Endothelial cell of umbilical vein (primary cell): ENCODE data around the gene CDIPT. TPM values are rescaled to one million over a fixed set of nuclear protein-coding genes. Genes with fewer than 3 reads are reported as not detected.

Experiments
- BruUV-seq: library from RNA; stranded (reverse); fragments of 400-500 nt; replicated peaks from 2 replicates; lab custom pipeline; 2021; lab: Mats Ljungman, UMichigan
- CTCF ChIA-PET: fragments of 300-600, 350-600 bp; sonication (Branson Sonifier 250); formaldehyde crosslinking; loops from one replicate; lab custom pipeline; 2021; ENCODE audit warnings: antibody characterized with exemption, inconsistent platforms; lab: Charles Lee
- POLR2A ChIA-PET: fragments of 300-600, 350-600 bp; sonication (Branson Sonifier 250); formaldehyde crosslinking; loops from one replicate; lab custom pipeline; 2021; ENCODE audit warnings: antibody characterized with exemption, inconsistent platforms; lab: Charles Lee
- DNase-seq: peaks from one replicate; pipeline ENCODE4 v3.0.0-alpha.2; 2011; ENCODE audit warnings: low read depth, low spot score
- FAIRE-seq: peaks from 2 replicates; lab custom pipeline; 2011; peaks lifted over from hg19 to GRCh38; lab: Jason Lieb, UNC
- H2AFZ ChIP-seq: 2 replicates; pipeline ENCODE4 v1.6.0; 2012; ENCODE audit warnings: low read depth, low read length, control low read depth, inconsistent platforms
- H3K27ac ChIP-seq: 2 replicates; pipeline ENCODE4 v1.5.1; 2011; ENCODE audit warnings: low read depth, mild to moderate bottlenecking, control low read depth, low read length, moderate library complexity; ENCODE audit not compliant: insufficient read depth
- H3K27me3 ChIP-seq, 2 experiments: 2 replicates each; pipeline versions ENCODE4 v1.6.0 to v1.6.1; 2011; ENCODE audit warnings: low read length in 2 of 2, mixed read lengths in 1 of 2; ENCODE audit not compliant: control insufficient read depth in 2 of 2, insufficient read depth in 2 of 2
- H3K36me3 ChIP-seq, 2 experiments: 2 replicates in 1 of 2; 3 replicates in 1 of 2; pipeline ENCODE4 v1.5.1; 2011; ENCODE audit warnings: low read length in 2 of 2, mild to moderate bottlenecking in 1 of 2, moderate library complexity in 1 of 2; ENCODE audit not compliant: control insufficient read depth in 2 of 2, insufficient read depth in 2 of 2; ENCODE audit errors: extremely low read depth in 1 of 2
- H3K4me1 ChIP-seq: 3 replicates; pipeline ENCODE4 v1.5.1; 2011; ENCODE audit warnings: mild to moderate bottlenecking, low read length; ENCODE audit not compliant: control insufficient read depth, insufficient read depth; ENCODE audit errors: extremely low read depth
- H3K4me2 ChIP-seq: 2 replicates; pipeline ENCODE4 v1.6.1; 2011; ENCODE audit warnings: low read length, control low read depth, mixed read lengths; ENCODE audit not compliant: insufficient read depth
- H3K4me3 ChIP-seq, 3 experiments: fragments of 200-600 bp in 1 of 3; sonication (generic), shearing (Covaris generic) in 1 of 3; replicated peaks in 1 of 3; 2 replicates each; pipeline ENCODE4 v1.5.1; 2011 to 2016; ENCODE audit warnings: control low read depth in 3 of 3, low read length in 3 of 3, mild to moderate bottlenecking in 2 of 3, inconsistent platforms in 1 of 3, low read depth in 1 of 3, moderate library complexity in 1 of 3; ENCODE audit not compliant: insufficient read depth in 1 of 3
- H3K79me2 ChIP-seq: 2 replicates; pipeline ENCODE4 v1.6.0; 2012; ENCODE audit warnings: low read length, inconsistent platforms; ENCODE audit not compliant: control insufficient read depth, insufficient read depth
- H3K9ac ChIP-seq: replicated peaks from 2 replicates; pipeline ENCODE3; 2011; ENCODE audit warnings: low read length, control low read depth; ENCODE audit not compliant: insufficient read depth; ENCODE audit errors: extremely low read depth
- H3K9me1 ChIP-seq: replicated peaks from 3 replicates; pipeline ENCODE4 v1.6.0; 2011; ENCODE audit warnings: mild to moderate bottlenecking, low read length; ENCODE audit not compliant: control insufficient read depth, insufficient read depth; ENCODE audit errors: extremely low read depth
- H3K9me3 ChIP-seq: replicated peaks from 2 replicates; pipeline ENCODE4 v1.5.1; 2012; ENCODE audit warnings: low read length, inconsistent platforms; ENCODE audit not compliant: control insufficient read depth, insufficient read depth
- H4K20me1 ChIP-seq: replicated peaks from 2 replicates; pipeline ENCODE3; 2011; ENCODE audit warnings: mild to moderate bottlenecking, low read length; ENCODE audit not compliant: control insufficient read depth, insufficient read depth; ENCODE audit errors: extremely low read depth
- EZH2 ChIP-seq: IDR thresholded peaks from 2 replicates; pipeline ENCODE4 v1.6.1; 2012; ENCODE audit warnings: borderline replicate concordance, low read depth, mild to moderate bottlenecking, moderate library complexity, low read length, inconsistent platforms; ENCODE audit not compliant: severe bottlenecking
- FOS ChIP-seq: IDR thresholded peaks from 2 replicates; pipeline ENCODE4 v1.6.1; 2011; ENCODE audit warnings: mild to moderate bottlenecking, low read length, moderate library complexity, borderline replicate concordance; ENCODE audit not compliant: insufficient read depth
- GATA2 ChIP-seq: IDR thresholded peaks from 2 replicates; pipeline ENCODE4 v1.7.0; 2011; ENCODE audit warnings: low read depth, mild to moderate bottlenecking, moderate library complexity, mixed read lengths, low read length; ENCODE audit not compliant: insufficient read length, insufficient read depth
- JUN ChIP-seq: IDR thresholded peaks from 2 replicates; pipeline ENCODE4 v1.6.1; 2011; ENCODE audit warnings: borderline replicate concordance, low read depth; ENCODE audit not compliant: insufficient read length, insufficient read depth
- MYC ChIP-seq: IDR thresholded peaks from one replicate; pipeline ENCODE4 v1.6.1; 2011; ENCODE audit warnings: mild to moderate bottlenecking, low read depth, low read length
- POLR2A ChIP-seq: IDR thresholded peaks from 2 replicates; pipeline ENCODE4 v1.6.1; 2012; ENCODE audit warnings: low read depth, mild to moderate bottlenecking, control low read depth, low read length
- POLR2AphosphoS5 ChIP-seq: IDR thresholded peaks from 2 replicates; pipeline ENCODE4 v1.6.1; 2012; ENCODE audit warnings: low read depth, mild to moderate bottlenecking, control low read depth, low read length, moderate library complexity; ENCODE audit not compliant: insufficient read depth
- dilution Hi-C: fragments of 300-500 bp; cut with MboI; formaldehyde crosslinking; loops from one replicate; pipeline ENCODE4 v1.15.0; 2019; ENCODE audit warnings: low sequenced_read_pairs; ENCODE audit not compliant: extremely low pct_ligation_motif_present
- intact Hi-C: fragments of 100-400 bp; cut with micrococcal nuclease; formaldehyde crosslinking; loops from one replicate; pipeline ENCODE4 v1.10.0; 2022
- polyA plus RNA-seq, 4 experiments: library from polyadenylated mRNA; depleted of rRNA in 3 of 4; stranded (reverse) in 3 of 4; unstranded in 1 of 4; fragments of >200 nt; gene quantifications; 2 replicates each; pipeline versions ENCODE4 v1.2.1 to v1.2.3, GENCODE V29; 2011 to 2012; ENCODE audit warnings: missing spikeins in 1 of 4
- total RNA-seq: library from RNA; stranded (reverse); gene quantifications from 2 replicates; pipeline ENCODE4 v1.2.3, GENCODE V29; 2021
- TF ChIP-seq, protein P1 (sequence below): IDR thresholded peaks from 2 replicates; pipeline ENCODE4 v1.6.1; 2011; ENCODE audit not compliant: insufficient read depth, insufficient read length
- TF ChIP-seq, protein P2 (sequence below), 2 donors: IDR thresholded peaks; 1 replicate in 1 of 2; 2 replicates in 1 of 2; pipeline ENCODE4 v1.5.1; 2011; ENCODE audit warnings: low read length in 2 of 2, mild to moderate bottlenecking in 2 of 2, moderate library complexity in 2 of 2, control low read depth in 1 of 2, inconsistent platforms in 1 of 2, low read depth in 1 of 2; ENCODE audit not compliant: insufficient read depth in 1 of 2; ENCODE audit errors: extremely low read depth in 1 of 2

Gene CDIPT
- total and polyA plus RNA-seq, 2 donors (not counting 3 experiments of a cell fraction or from before 2014, with no cell fraction given): 68.7 to 161 TPM

DNA sequence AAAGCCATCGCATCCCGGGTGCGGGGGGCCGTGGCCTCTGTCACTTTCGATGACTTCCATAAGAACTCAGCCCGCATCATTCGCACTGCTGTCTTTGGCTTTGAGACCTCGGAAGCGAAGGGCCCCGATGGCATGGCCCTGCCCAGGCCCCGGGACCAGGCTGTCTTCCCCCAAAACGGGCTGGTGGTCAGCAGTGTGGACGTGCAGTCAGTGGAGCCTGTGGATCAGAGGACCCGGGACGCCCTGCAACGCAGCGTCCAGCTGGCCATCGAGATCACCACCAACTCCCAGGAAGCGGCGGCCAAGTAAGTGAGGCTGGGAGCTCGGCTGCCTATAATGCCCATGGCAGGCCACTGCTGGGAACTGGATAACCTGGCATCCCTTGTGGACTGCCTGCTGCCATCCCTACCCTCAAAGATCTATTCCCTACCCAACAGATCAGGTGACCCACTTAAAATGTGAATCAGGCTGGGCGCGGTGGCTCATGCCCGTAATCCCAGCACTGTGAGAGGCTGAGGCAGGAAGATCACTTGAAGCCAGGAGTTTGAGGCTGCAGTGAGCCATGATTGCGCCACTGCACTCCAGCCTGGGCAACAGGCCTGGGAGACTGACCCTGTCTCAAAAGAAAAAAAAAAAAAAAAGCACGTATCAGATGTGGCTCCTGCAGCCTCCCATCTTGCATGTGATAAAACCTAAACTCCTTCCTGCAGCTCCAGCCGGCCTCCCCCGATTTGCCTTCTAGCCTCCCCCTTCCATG is 18.3 kb downstream of the CDIPT start:
- Histone ChIP-seq H3K27me3 (no peaks in the 10 kb centered on the region), H3K9ac (no peak overlapping the region), H3K4me1 (no peaks in the 10 kb centered on the region), H2AFZ (no peak overlapping the region), H3K4me2 (no peak overlapping the region), H4K20me1 (no peaks in the 10 kb centered on the region), H3K9me1 (no peaks in the 10 kb centered on the region), H3K79me2 (no peaks in the 10 kb centered on the region), H3K9me3 (no peaks in the 10 kb centered on the region), H3K36me3 (peaks cover 0 to 21% of the 10 kb centered on the region in 2 experiments), H3K4me3 (no peak overlapping the region), H3K27ac (no peak overlapping the region)
- dilution Hi-C loops (no loop called here), intact Hi-C loops (no loop called here)
- CTCF ChIA-PET: interaction anchor here (0.9 to 1.5 kb wide), 2 partner anchors 37 to 76 kb away, joined by 3 to 4 read pairs; no protein-coding TSS in a partner anchor
- FAIRE-seq (no peak), DNase-seq (no peak)
- POLR2A ChIA-PET: no interaction called here
- TF ChIP-seq FOS (no peak), EZH2 (no peak), JUN (no peak), POLR2A (no peak), POLR2AphosphoS5 (no peak), GATA2 (no peak), MYC (no peak)
- TF ChIP-seq, protein P1, sequence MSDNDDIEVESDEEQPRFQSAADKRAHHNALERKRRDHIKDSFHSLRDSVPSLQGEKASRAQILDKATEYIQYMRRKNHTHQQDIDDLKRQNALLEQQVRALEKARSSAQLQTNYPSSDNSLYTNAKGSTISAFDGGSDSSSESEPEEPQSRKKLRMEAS: no peak
- TF ChIP-seq, protein P2, sequence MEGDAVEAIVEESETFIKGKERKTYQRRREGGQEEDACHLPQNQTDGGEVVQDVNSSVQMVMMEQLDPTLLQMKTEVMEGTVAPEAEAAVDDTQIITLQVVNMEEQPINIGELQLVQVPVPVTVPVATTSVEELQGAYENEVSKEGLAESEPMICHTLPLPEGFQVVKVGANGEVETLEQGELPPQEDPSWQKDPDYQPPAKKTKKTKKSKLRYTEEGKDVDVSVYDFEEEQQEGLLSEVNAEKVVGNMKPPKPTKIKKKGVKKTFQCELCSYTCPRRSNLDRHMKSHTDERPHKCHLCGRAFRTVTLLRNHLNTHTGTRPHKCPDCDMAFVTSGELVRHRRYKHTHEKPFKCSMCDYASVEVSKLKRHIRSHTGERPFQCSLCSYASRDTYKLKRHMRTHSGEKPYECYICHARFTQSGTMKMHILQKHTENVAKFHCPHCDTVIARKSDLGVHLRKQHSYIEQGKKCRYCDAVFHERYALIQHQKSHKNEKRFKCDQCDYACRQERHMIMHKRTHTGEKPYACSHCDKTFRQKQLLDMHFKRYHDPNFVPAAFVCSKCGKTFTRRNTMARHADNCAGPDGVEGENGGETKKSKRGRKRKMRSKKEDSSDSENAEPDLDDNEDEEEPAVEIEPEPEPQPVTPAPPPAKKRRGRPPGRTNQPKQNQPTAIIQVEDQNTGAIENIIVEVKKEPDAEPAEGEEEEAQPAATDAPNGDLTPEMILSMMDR (IDR thresholded peaks at IDR 0.05; ENCODE audit: extremely low read depth in 1 of 2, insufficient read depth in 1 of 2, low read depth in 1 of 2, low read length in 2 of 2): no peak
- no TSS peak for BruUV-seq
